CD4-positive, CD25-positive, alpha-beta regulatory T cell (primary cell): ENCODE measurements around the gene BDH1. TPM values are rescaled to one million over a fixed set of nuclear protein-coding genes. Genes with fewer than 3 reads are reported as not detected.
A peak's percentile ranks its signal among the peaks of the same experiment; 100 is the strongest.
"Not testable (repeated sequence)": the region's sequence is repeated elsewhere in the genome, so short reads cannot be mapped to it uniquely, and the experiment has no call there.

Experiments
- ATAC-seq, 2 donors: fragments of 150-1000 bp; cut with Tn5 transposase; one replicate each; pipeline ENCODE4 v1.10.0; 2021; ENCODE audit warnings: low read depth in 2 of 2, moderate number of reproducible peaks in 2 of 2, moderate library complexity in 1 of 2
- DNase-seq, 3 donors: peaks; one replicate each; pipeline versions ENCODE4 v3.0.0 to v3.0.0-alpha.2; 2012 to 2022; ENCODE audit warnings: mixed read lengths in 1 of 3
- H3K27ac ChIP-seq: one replicate; pipeline ENCODE4 v1.7.0; 2013; ENCODE audit warnings: mild to moderate bottlenecking, low read length; ENCODE audit not compliant: insufficient read depth, poor library complexity, severe bottlenecking
- H3K27me3 ChIP-seq: one replicate; pipeline ENCODE4 v1.7.0; 2013; ENCODE audit warnings: low read length; ENCODE audit not compliant: control insufficient read depth, insufficient read depth
- H3K36me3 ChIP-seq: one replicate; pipeline ENCODE4 v1.7.0; 2013; ENCODE audit warnings: mild to moderate bottlenecking, low read length, moderate library complexity; ENCODE audit not compliant: control insufficient read depth, insufficient read depth
- H3K4me1 ChIP-seq: 2 replicates; pipeline ENCODE4 v1.7.0; 2013; ENCODE audit warnings: mild to moderate bottlenecking, low read length; ENCODE audit not compliant: insufficient read depth, control insufficient read depth, poor library complexity, severe bottlenecking
- H3K4me3 ChIP-seq: one replicate; pipeline ENCODE4 v1.7.0; 2013; ENCODE audit warnings: low read depth, mild to moderate bottlenecking, low read length, moderate library complexity
- H3K9me3 ChIP-seq, 2 experiments: 1 replicate in 1 of 2; 2 replicates in 1 of 2; pipeline ENCODE4 v1.7.0; 2013; ENCODE audit warnings: low read length in 2 of 2, mild to moderate bottlenecking in 1 of 2, moderate library complexity in 1 of 2; ENCODE audit not compliant: control insufficient read depth in 2 of 2
- H3K27ac Mint-ChIP-seq, 3 donors: one replicate each; pipeline ENCODE4 v1.8.0; 2020 to 2022; ENCODE audit warnings: mild to moderate bottlenecking in 3 of 3, mixed read lengths in 3 of 3, moderate library complexity in 2 of 3
- H3K27me3 Mint-ChIP-seq: one replicate; pipeline ENCODE4 v1.8.0; 2022; ENCODE audit warnings: mild to moderate bottlenecking, mixed read lengths
- H3K36me3 Mint-ChIP-seq: one replicate; pipeline ENCODE4 v1.8.0; 2020; ENCODE audit warnings: mixed read lengths
- H3K4me1 Mint-ChIP-seq, 4 donors: one replicate each; pipeline ENCODE4 v1.8.0; 2020 to 2022; ENCODE audit warnings: mixed read lengths in 4 of 4, mild to moderate bottlenecking in 1 of 4
- H3K4me3 Mint-ChIP-seq, 4 donors: one replicate each; pipeline ENCODE4 v1.8.0; 2020 to 2022; ENCODE audit warnings: mild to moderate bottlenecking in 4 of 4, mixed read lengths in 4 of 4, moderate library complexity in 3 of 4
- H3K9me3 Mint-ChIP-seq, 7 donors: one replicate each; pipeline ENCODE4 v1.8.0; 2020 to 2022; ENCODE audit warnings: mixed read lengths in 7 of 7, mild to moderate bottlenecking in 3 of 7, moderate library complexity in 2 of 7
- polyA plus RNA-seq, 4 donors: library from polyadenylated mRNA; unstranded; fragments of 300-500 nt; fragmentation: Illumina TruSeq; gene quantifications; one replicate each; pipeline ENCODE4 v1.2.3, GENCODE V29; 2021
- total RNA-seq: library from RNA; stranded (reverse); gene quantifications from one replicate; pipeline ENCODE4 v1.2.3, GENCODE V29; 2022

The BDH1 gene
- total and polyA plus RNA-seq, 5 donors from 2014 or later = 13.5 to 29.8 (median 20.3) TPM

DNA sequence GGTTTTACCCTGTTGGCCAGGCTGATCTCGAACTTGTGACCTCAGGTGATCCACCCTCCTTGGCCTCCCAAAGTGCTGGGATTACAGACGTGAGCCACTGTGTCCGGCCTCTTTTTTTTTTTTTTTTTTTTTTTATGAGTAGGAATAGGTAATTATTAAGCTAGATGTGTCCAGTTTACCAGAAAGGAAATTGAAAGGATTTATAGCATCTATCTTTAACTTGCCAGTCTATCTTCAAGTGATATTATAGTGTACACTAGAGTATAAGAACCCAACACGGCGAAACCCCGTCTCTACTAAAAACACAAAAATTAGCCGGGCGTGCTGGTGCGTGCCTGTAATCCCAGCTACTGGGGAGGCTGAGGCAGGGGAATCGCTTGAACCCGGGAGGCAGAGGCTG, 31.0 kb upstream of the BDH1 start:
- not testable (repeated sequence) for H3K4me3 ChIP-seq, H3K9me3 ChIP-seq, H3K27me3 ChIP-seq, H3K27ac ChIP-seq, H3K27me3 Mint-ChIP-seq, H3K4me1 ChIP-seq, ATAC-seq, H3K36me3 Mint-ChIP-seq, H3K4me3 Mint-ChIP-seq, H3K36me3 ChIP-seq, H3K9me3 Mint-ChIP-seq, H3K27ac Mint-ChIP-seq, H3K4me1 Mint-ChIP-seq, DNase-seq

DNA sequence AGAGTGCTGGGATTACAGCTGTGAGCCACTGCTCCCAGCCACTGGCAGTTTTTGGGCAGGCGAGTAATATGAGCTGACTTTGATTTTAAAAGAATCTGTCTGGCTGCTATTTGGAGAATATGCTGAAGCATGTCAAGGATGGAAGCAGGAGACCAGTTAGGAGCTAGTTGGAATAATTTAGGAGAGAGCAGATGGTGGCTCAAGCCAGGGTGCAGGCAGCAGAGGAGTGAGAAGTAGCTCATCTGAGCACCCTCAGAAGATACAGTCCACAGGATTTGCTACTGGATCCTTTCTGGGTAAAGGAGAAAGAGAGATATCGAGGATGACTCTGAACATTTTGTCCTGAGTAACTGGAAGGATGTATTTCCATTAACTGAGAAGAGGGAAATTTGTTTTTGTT, 30.4 kb upstream of the BDH1 start:
- H3K4me3 Mint-ChIP-seq = no peak overlapping the region
- no peaks in the 10 kb centered on the region for H3K9me3 ChIP-seq
- no peaks in the 10 kb centered on the region for H3K4me1 ChIP-seq

DNA sequence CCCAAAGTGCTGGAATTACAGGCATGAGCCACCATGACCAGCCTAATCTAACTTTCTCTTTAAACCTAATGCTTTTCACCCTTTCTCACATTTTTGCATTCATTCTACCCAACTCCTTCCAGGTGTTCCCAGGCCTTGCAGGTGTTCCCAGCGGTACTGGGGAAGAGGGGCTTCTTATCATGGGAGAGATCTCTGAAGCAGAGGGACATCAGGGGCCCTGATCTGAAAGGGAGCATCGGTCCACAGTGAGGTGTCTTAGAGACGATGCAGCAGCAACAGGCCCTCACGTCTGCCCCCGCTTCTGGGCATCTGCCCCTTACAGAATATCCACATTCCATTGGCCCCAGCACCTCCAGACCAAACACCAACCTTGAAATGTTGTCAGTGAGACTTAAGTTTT, 29.0 kb upstream of the BDH1 start:
- no peak overlapping the region for H3K4me3 Mint-ChIP-seq
- H3K27me3 Mint-ChIP-seq = no peaks in the 10 kb centered on the region
- Histone ChIP-seq H3K9me3 (no peaks in the 10 kb centered on the region), H3K27ac (no peak overlapping the region), H3K36me3 (no peaks in the 10 kb centered on the region), H3K27me3 (no peaks in the 10 kb centered on the region), H3K4me1 (no peaks in the 10 kb centered on the region), H3K4me3 (no peak overlapping the region)
- no peaks in the 10 kb centered on the region for H3K9me3 Mint-ChIP-seq
- H3K36me3 Mint-ChIP-seq = no peaks in the 10 kb centered on the region
- no peak overlapping the region for H3K27ac Mint-ChIP-seq
- H3K4me1 Mint-ChIP-seq = no peaks in the 10 kb centered on the region
- ATAC-seq (no peak), DNase-seq (no peak)

More for the DNA sequence above, 30.4 kb upstream of the BDH1 start:
- Histone ChIP-seq H3K27me3 (no peaks in the 10 kb centered on the region), H3K27ac (no peak overlapping the region), H3K36me3 (no peaks in the 10 kb centered on the region), H3K4me3 (no peak overlapping the region)
- DNase-seq (no peak), ATAC-seq (no peak)
- Mint-ChIP-seq H3K9me3 (no peaks in the 10 kb centered on the region), H3K27me3 (no peaks in the 10 kb centered on the region), H3K36me3 (no peaks in the 10 kb centered on the region), H3K27ac (no peak overlapping the region), H3K4me1 (no peaks in the 10 kb centered on the region)

DNA sequence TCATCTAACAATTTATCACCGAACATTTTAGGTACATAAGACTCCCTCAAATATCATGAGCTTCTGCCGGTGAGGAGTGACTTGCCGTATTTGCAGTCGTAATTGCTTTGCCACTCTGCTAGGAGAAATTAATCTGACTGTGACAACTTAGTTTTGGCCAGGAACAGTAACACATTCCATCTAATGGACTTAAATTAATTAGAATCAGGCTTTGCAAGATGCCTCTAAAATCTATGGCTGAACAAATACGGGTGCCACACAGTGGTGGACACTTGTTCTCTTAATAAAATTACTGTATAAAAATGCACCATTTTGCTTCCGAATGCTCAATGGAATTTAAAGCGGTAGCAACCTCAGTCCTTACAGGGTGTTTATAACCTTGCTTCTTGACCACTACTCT, 27.6 kb upstream of the BDH1 start:
- no peaks in the 10 kb centered on the region for H3K27me3 ChIP-seq
- no peaks in the 10 kb centered on the region for H3K36me3 ChIP-seq
- no peaks in the 10 kb centered on the region for H3K4me1 ChIP-seq
- H3K4me1 Mint-ChIP-seq = no peaks in the 10 kb centered on the region
- H3K9me3 Mint-ChIP-seq = no peaks in the 10 kb centered on the region
- H3K27ac Mint-ChIP-seq = no peak overlapping the region
- H3K4me3 Mint-ChIP-seq = no peak overlapping the region
- no peaks in the 10 kb centered on the region for H3K27me3 Mint-ChIP-seq
- no peak for DNase-seq
- no peaks in the 10 kb centered on the region for H3K9me3 ChIP-seq
- ATAC-seq = no peak
- H3K36me3 Mint-ChIP-seq = peaks cover 6% of the 10 kb centered on the region
- H3K27ac ChIP-seq = no peak overlapping the region
- H3K4me3 ChIP-seq = no peak overlapping the region

DNA sequence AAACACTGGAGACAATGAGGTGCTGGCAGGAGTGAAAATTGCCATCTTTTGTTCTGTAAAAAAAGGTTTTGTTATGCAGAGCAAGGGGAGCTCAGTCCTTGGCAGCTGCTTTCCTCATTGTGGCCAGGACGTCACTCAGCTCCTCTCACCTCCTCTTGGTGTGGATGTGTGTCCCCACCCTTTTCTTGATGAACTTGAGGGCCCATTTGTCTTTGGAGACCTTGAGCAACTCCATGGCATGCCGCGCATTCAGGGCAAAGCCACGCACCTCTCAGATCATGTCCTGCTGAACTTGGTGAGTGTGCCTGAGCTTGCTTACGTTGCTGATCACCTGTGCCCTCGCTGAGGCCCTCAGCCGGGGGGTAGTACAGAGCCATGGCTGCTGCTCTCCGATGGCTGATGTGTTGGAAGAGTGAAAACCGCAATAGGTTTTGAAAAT, 24.5 kb upstream of the BDH1 start:
- DNase-seq (no peak), ATAC-seq (no peak)
- no peaks in the 10 kb centered on the region for H3K36me3 ChIP-seq
- no peaks in the 10 kb centered on the region for H3K9me3 ChIP-seq
- no peaks in the 10 kb centered on the region for H3K4me1 ChIP-seq
- H3K27me3 ChIP-seq = no peaks in the 10 kb centered on the region
- H3K27ac Mint-ChIP-seq = no peak overlapping the region
- peaks cover 3% of the 10 kb centered on the region for H3K27me3 Mint-ChIP-seq
- no peaks in the 10 kb centered on the region for H3K9me3 Mint-ChIP-seq
- H3K4me3 Mint-ChIP-seq = no peak overlapping the region
- peaks cover 15% of the 10 kb centered on the region for H3K36me3 Mint-ChIP-seq
- no peak overlapping the region for H3K4me3 ChIP-seq
- H3K27ac ChIP-seq = no peak overlapping the region
- no peaks in the 10 kb centered on the region for H3K4me1 Mint-ChIP-seq

DNA sequence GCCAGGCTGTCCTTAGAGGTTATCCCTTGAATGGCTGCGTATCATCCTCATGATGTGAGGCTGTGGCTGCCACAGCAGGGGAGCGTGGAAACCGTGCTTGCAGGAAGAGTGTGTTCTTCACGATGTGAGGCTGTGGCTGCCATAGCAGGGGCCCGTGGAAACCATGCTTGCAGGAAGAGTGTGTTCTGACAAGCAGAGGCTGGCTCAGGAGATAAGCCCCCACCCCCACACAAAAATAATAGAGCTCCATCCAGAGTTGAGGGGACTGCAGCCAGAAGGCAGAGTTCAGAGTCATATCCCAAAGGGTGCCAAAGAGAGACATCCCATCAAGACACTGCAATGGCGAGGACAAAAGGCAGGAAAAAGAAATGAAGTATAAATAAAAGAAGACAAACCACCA, 22.6 kb upstream of the BDH1 start:
- ATAC-seq = no peak
- Mint-ChIP-seq H3K36me3 (peaks cover 15% of the 10 kb centered on the region), H3K9me3 (no peaks in the 10 kb centered on the region), H3K4me1 (no peaks in the 10 kb centered on the region), H3K4me3 (no peak overlapping the region), H3K27ac (peak overlapping the region in 2 of 3 donors; percentile 33 to 69), H3K27me3 (peaks cover 10% of the 10 kb centered on the region)
- no peak overlapping the region for H3K4me3 ChIP-seq
- H3K27ac ChIP-seq = no peak overlapping the region
- no peaks in the 10 kb centered on the region for H3K36me3 ChIP-seq
- H3K27me3 ChIP-seq = no peaks in the 10 kb centered on the region
- H3K4me1 ChIP-seq = no peaks in the 10 kb centered on the region
- DNase-seq = no peak
- no peaks in the 10 kb centered on the region for H3K9me3 ChIP-seq

DNA sequence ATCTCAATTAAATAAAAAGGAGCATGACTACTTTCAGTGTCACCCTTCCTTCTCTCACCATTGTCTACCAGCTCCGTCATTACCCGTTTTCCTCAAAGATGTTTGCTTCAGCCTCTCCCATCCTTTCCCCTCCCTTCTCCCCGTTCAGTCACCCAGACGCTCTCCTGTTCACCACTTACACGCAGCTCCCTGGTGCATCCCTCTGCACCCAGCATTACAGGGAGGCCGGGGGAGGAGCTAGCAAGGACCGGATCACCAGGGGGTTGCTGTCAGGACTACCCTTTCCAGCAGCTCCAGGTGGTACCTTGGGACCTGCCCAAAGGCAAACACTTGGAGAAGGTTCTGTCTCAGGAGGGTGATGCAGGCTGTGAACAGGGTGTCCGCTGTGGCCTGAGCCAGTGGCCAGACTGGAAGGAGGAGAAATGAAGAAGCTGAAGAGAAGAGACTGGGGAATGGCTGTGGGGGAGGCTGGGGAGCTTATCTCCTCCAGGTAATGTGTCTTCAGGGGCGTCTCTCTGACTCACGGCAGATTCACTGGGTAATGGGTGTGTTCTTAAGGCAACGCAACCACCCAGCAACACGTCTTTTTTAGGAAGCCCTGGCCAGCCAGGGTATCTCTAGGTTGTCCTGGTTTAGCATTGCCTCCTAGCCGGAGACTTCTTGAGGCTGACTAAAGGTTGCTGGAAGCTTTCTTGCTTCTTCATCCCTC, 21.8 kb upstream of the BDH1 start:
- no peak for DNase-seq
- H3K9me3 ChIP-seq = no peaks in the 10 kb centered on the region
- H3K9me3 Mint-ChIP-seq = no peaks in the 10 kb centered on the region

DNA sequence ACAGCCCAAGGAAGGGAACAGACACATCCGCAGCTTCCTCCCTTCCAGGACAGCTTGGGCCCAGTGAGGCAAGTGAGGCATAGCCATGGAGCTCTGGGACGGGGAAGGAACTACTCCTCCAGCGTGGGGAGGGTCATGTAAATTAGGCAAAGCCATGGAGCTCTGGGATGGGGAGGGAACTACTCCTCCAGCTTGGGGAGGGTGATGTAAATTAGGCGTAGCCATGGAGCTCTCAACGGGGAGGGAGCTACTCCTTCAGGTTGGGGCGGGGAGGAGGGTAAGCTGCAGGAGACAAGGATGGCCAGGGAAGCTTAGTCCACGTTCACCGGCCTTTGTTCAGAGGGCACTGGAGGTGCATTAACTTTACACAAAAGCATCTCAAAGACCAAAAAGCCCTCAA, 21.1 kb upstream of the BDH1 start:
- no peaks in the 10 kb centered on the region for H3K27me3 ChIP-seq
- no peak overlapping the region for H3K4me3 ChIP-seq
- no peaks in the 10 kb centered on the region for H3K4me1 ChIP-seq
- no peaks in the 10 kb centered on the region for H3K36me3 ChIP-seq
- Mint-ChIP-seq H3K4me1 (no peaks in the 10 kb centered on the region), H3K27me3 (peaks cover 10% of the 10 kb centered on the region), H3K27ac (no peak overlapping the region), H3K4me3 (no peak overlapping the region), H3K36me3 (peaks cover 15% of the 10 kb centered on the region), H3K9me3 (no peaks in the 10 kb centered on the region)
- H3K9me3 ChIP-seq = no peaks in the 10 kb centered on the region
- no peak overlapping the region for H3K27ac ChIP-seq
- no peak for DNase-seq
- ATAC-seq = no peak

More for the DNA sequence above, 21.8 kb upstream of the BDH1 start:
- no peak overlapping the region for H3K27ac Mint-ChIP-seq
- peaks cover 10% of the 10 kb centered on the region for H3K27me3 Mint-ChIP-seq
- H3K27ac ChIP-seq = no peak overlapping the region
- peaks cover 15% of the 10 kb centered on the region for H3K36me3 Mint-ChIP-seq
- H3K4me3 ChIP-seq = no peak overlapping the region
- H3K36me3 ChIP-seq = no peaks in the 10 kb centered on the region
- H3K4me3 Mint-ChIP-seq = no peak overlapping the region
- ATAC-seq = no peak
- H3K4me1 ChIP-seq = no peaks in the 10 kb centered on the region
- H3K27me3 ChIP-seq = no peaks in the 10 kb centered on the region
- H3K4me1 Mint-ChIP-seq = no peaks in the 10 kb centered on the region
